Endothelial cell of umbilical vein (primary cell): Measurements from ENCODE around the gene RAD9A. TPM values are rescaled to one million over a fixed set of nuclear protein-coding genes. Genes with fewer than 3 reads are reported as not detected.

ENCODE experiments used
- BruUV-seq: library from RNA; stranded (reverse); fragments of 400-500 nt; replicated peaks from 2 replicates; lab custom pipeline; 2021; lab: Mats Ljungman, UMichigan
- CTCF ChIA-PET: fragments of 300-600, 350-600 bp; sonication (Branson Sonifier 250); formaldehyde crosslinking; loops from one replicate; lab custom pipeline; 2021; ENCODE audit warnings: antibody characterized with exemption, inconsistent platforms; lab: Charles Lee
- POLR2A ChIA-PET: fragments of 300-600, 350-600 bp; sonication (Branson Sonifier 250); formaldehyde crosslinking; loops from one replicate; lab custom pipeline; 2021; ENCODE audit warnings: antibody characterized with exemption, inconsistent platforms; lab: Charles Lee
- DNase-seq: peaks from one replicate; pipeline ENCODE4 v3.0.0-alpha.2; 2011; ENCODE audit warnings: low read depth, low spot score
- FAIRE-seq: peaks from 2 replicates; lab custom pipeline; 2011; peaks lifted over from hg19 to GRCh38; lab: Jason Lieb, UNC
- H2AFZ ChIP-seq: 2 replicates; pipeline ENCODE4 v1.6.0; 2012; ENCODE audit warnings: low read depth, low read length, control low read depth, inconsistent platforms
- H3K27ac ChIP-seq: 2 replicates; pipeline ENCODE4 v1.5.1; 2011; ENCODE audit warnings: low read depth, mild to moderate bottlenecking, control low read depth, low read length, moderate library complexity; ENCODE audit not compliant: insufficient read depth
- H3K27me3 ChIP-seq, 2 experiments: 2 replicates each; pipeline versions ENCODE4 v1.6.0 to v1.6.1; 2011; ENCODE audit warnings: low read length in 2 of 2, mixed read lengths in 1 of 2; ENCODE audit not compliant: control insufficient read depth in 2 of 2, insufficient read depth in 2 of 2
- H3K36me3 ChIP-seq, 2 experiments: 2 replicates in 1 of 2; 3 replicates in 1 of 2; pipeline ENCODE4 v1.5.1; 2011; ENCODE audit warnings: low read length in 2 of 2, mild to moderate bottlenecking in 1 of 2, moderate library complexity in 1 of 2; ENCODE audit not compliant: control insufficient read depth in 2 of 2, insufficient read depth in 2 of 2; ENCODE audit errors: extremely low read depth in 1 of 2
- H3K4me1 ChIP-seq: 3 replicates; pipeline ENCODE4 v1.5.1; 2011; ENCODE audit warnings: mild to moderate bottlenecking, low read length; ENCODE audit not compliant: control insufficient read depth, insufficient read depth; ENCODE audit errors: extremely low read depth
- H3K4me2 ChIP-seq: 2 replicates; pipeline ENCODE4 v1.6.1; 2011; ENCODE audit warnings: low read length, control low read depth, mixed read lengths; ENCODE audit not compliant: insufficient read depth
- H3K4me3 ChIP-seq, 3 experiments: fragments of 200-600 bp in 1 of 3; sonication (generic), shearing (Covaris generic) in 1 of 3; replicated peaks in 1 of 3; 2 replicates each; pipeline ENCODE4 v1.5.1; 2011 to 2016; ENCODE audit warnings: control low read depth in 3 of 3, low read length in 3 of 3, mild to moderate bottlenecking in 2 of 3, inconsistent platforms in 1 of 3, low read depth in 1 of 3, moderate library complexity in 1 of 3; ENCODE audit not compliant: insufficient read depth in 1 of 3
- H3K79me2 ChIP-seq: 2 replicates; pipeline ENCODE4 v1.6.0; 2012; ENCODE audit warnings: low read length, inconsistent platforms; ENCODE audit not compliant: control insufficient read depth, insufficient read depth
- H3K9ac ChIP-seq: replicated peaks from 2 replicates; pipeline ENCODE3; 2011; ENCODE audit warnings: low read length, control low read depth; ENCODE audit not compliant: insufficient read depth; ENCODE audit errors: extremely low read depth
- H3K9me1 ChIP-seq: replicated peaks from 3 replicates; pipeline ENCODE4 v1.6.0; 2011; ENCODE audit warnings: mild to moderate bottlenecking, low read length; ENCODE audit not compliant: control insufficient read depth, insufficient read depth; ENCODE audit errors: extremely low read depth
- H3K9me3 ChIP-seq: replicated peaks from 2 replicates; pipeline ENCODE4 v1.5.1; 2012; ENCODE audit warnings: low read length, inconsistent platforms; ENCODE audit not compliant: control insufficient read depth, insufficient read depth
- H4K20me1 ChIP-seq: replicated peaks from 2 replicates; pipeline ENCODE3; 2011; ENCODE audit warnings: mild to moderate bottlenecking, low read length; ENCODE audit not compliant: control insufficient read depth, insufficient read depth; ENCODE audit errors: extremely low read depth
- EZH2 ChIP-seq: IDR thresholded peaks from 2 replicates; pipeline ENCODE4 v1.6.1; 2012; ENCODE audit warnings: borderline replicate concordance, low read depth, mild to moderate bottlenecking, moderate library complexity, low read length, inconsistent platforms; ENCODE audit not compliant: severe bottlenecking
- FOS ChIP-seq: IDR thresholded peaks from 2 replicates; pipeline ENCODE4 v1.6.1; 2011; ENCODE audit warnings: mild to moderate bottlenecking, low read length, moderate library complexity, borderline replicate concordance; ENCODE audit not compliant: insufficient read depth
- GATA2 ChIP-seq: IDR thresholded peaks from 2 replicates; pipeline ENCODE4 v1.7.0; 2011; ENCODE audit warnings: low read depth, mild to moderate bottlenecking, moderate library complexity, mixed read lengths, low read length; ENCODE audit not compliant: insufficient read length, insufficient read depth
- JUN ChIP-seq: IDR thresholded peaks from 2 replicates; pipeline ENCODE4 v1.6.1; 2011; ENCODE audit warnings: borderline replicate concordance, low read depth; ENCODE audit not compliant: insufficient read length, insufficient read depth
- MAX ChIP-seq: IDR thresholded peaks from 2 replicates; pipeline ENCODE4 v1.6.1; 2011; ENCODE audit not compliant: insufficient read depth, insufficient read length
- MYC ChIP-seq: IDR thresholded peaks from one replicate; pipeline ENCODE4 v1.6.1; 2011; ENCODE audit warnings: mild to moderate bottlenecking, low read depth, low read length
- POLR2A ChIP-seq: IDR thresholded peaks from 2 replicates; pipeline ENCODE4 v1.6.1; 2012; ENCODE audit warnings: low read depth, mild to moderate bottlenecking, control low read depth, low read length
- POLR2AphosphoS5 ChIP-seq: IDR thresholded peaks from 2 replicates; pipeline ENCODE4 v1.6.1; 2012; ENCODE audit warnings: low read depth, mild to moderate bottlenecking, control low read depth, low read length, moderate library complexity; ENCODE audit not compliant: insufficient read depth
- dilution Hi-C: fragments of 300-500 bp; cut with MboI; formaldehyde crosslinking; loops from one replicate; pipeline ENCODE4 v1.15.0; 2019; ENCODE audit warnings: low sequenced_read_pairs; ENCODE audit not compliant: extremely low pct_ligation_motif_present
- intact Hi-C: fragments of 100-400 bp; cut with micrococcal nuclease; formaldehyde crosslinking; loops from one replicate; pipeline ENCODE4 v1.10.0; 2022
- polyA plus RNA-seq, 4 experiments: library from polyadenylated mRNA; depleted of rRNA in 3 of 4; stranded (reverse) in 3 of 4; unstranded in 1 of 4; fragments of >200 nt; gene quantifications; 2 replicates each; pipeline versions ENCODE4 v1.2.1 to v1.2.3, GENCODE V29; 2011 to 2012; ENCODE audit warnings: missing spikeins in 1 of 4
- total RNA-seq: library from RNA; stranded (reverse); gene quantifications from 2 replicates; pipeline ENCODE4 v1.2.3, GENCODE V29; 2021
- TF ChIP-seq, protein P1 (sequence below), 2 donors: IDR thresholded peaks; 1 replicate in 1 of 2; 2 replicates in 1 of 2; pipeline ENCODE4 v1.5.1; 2011; ENCODE audit warnings: low read length in 2 of 2, mild to moderate bottlenecking in 2 of 2, moderate library complexity in 2 of 2, control low read depth in 1 of 2, inconsistent platforms in 1 of 2, low read depth in 1 of 2; ENCODE audit not compliant: insufficient read depth in 1 of 2; ENCODE audit errors: extremely low read depth in 1 of 2

Gene RAD9A
- total and polyA plus RNA-seq, 2 donors (not counting 3 experiments of a cell fraction or from before 2014, with no cell fraction given), result 18.4 to 22.2 TPM

- peaks cover 0 to 10% of the 10 kb centered on the region in 2 experiments for H3K27me3 ChIP-seq
- FAIRE-seq (no peak), DNase-seq (peak; percentile 18)
- no peak for TF ChIP-seq EZH2
- TF ChIP-seq MAX, result no peak
- TF ChIP-seq GATA2, result no peak
- peaks cover 4% of the 10 kb centered on the region for H3K4me1 ChIP-seq
- ChIA-PET CTCF (no interaction called here), POLR2A (no interaction called here)
- dilution Hi-C loops (no loop called here), intact Hi-C loops (no loop called here)
- H3K4me3 ChIP-seq, result no peak overlapping the region
- no peaks in the 10 kb centered on the region for H3K36me3 ChIP-seq
- H3K27ac ChIP-seq, result no peak overlapping the region
- H3K9me1 ChIP-seq, result no peaks in the 10 kb centered on the region
- H3K9ac ChIP-seq, result no peak overlapping the region
- no peaks in the 10 kb centered on the region for H3K9me3 ChIP-seq
- H3K4me2 ChIP-seq, result no peak overlapping the region
- no TSS peak for BruUV-seq
- H3K79me2 ChIP-seq, result no peaks in the 10 kb centered on the region
- no peak overlapping the region for H2AFZ ChIP-seq
- H4K20me1 ChIP-seq, result no peaks in the 10 kb centered on the region
Observed at GRCh38 chr11:67416416-67417335, 24.9 kb downstream of the RAD9A start.

DNA sequence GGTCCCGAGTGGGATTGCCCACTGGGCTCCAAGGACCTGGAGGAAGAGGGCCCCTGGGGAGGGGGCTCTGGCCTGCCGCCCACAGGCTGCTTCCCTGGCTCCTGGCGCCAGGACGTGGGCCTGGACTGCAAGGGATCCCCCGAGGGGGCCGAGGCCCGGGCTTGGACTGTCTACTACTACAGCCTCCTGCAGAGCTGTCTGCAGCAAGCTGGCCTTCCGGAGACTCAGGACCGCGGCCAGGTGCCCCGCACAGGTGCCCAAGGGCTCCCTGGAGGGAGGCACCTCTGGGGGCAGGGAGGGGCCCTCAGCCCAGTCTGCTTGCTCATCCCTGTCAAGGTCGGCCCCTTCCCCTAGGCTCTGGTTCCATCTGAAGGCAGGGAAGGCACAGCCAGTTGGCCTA lies 25.6 kb downstream of the RAD9A start:
- Histone ChIP-seq H3K4me3 (no peak overlapping the region), H3K4me1 (peaks cover 4% of the 10 kb centered on the region), H3K9me3 (no peaks in the 10 kb centered on the region), H3K36me3 (no peaks in the 10 kb centered on the region), H3K4me2 (no peak overlapping the region), H3K27ac (no peak overlapping the region), H3K27me3 (peaks cover 0 to 10% of the 10 kb centered on the region in 2 experiments), H2AFZ (no peak overlapping the region), H3K9me1 (no peaks in the 10 kb centered on the region), H3K79me2 (no peaks in the 10 kb centered on the region), H3K9ac (no peak overlapping the region), H4K20me1 (no peaks in the 10 kb centered on the region)
- intact Hi-C loops, result no loop called here
- dilution Hi-C loops, result no loop called here
- BruUV-seq, result no TSS peak
- ChIA-PET CTCF (interaction anchor here (1.3 to 1.4 kb wide), 2 partner anchors 13 to 28 kb away, joined by 4 to 6 read pairs; partner anchors contain the start of gene TBC1D10C), POLR2A (no interaction called here)
- no peak for DNase-seq
- FAIRE-seq, result no peak
- TF ChIP-seq EZH2, result no peak
- no peak for TF ChIP-seq MYC
- TF ChIP-seq, protein P1, sequence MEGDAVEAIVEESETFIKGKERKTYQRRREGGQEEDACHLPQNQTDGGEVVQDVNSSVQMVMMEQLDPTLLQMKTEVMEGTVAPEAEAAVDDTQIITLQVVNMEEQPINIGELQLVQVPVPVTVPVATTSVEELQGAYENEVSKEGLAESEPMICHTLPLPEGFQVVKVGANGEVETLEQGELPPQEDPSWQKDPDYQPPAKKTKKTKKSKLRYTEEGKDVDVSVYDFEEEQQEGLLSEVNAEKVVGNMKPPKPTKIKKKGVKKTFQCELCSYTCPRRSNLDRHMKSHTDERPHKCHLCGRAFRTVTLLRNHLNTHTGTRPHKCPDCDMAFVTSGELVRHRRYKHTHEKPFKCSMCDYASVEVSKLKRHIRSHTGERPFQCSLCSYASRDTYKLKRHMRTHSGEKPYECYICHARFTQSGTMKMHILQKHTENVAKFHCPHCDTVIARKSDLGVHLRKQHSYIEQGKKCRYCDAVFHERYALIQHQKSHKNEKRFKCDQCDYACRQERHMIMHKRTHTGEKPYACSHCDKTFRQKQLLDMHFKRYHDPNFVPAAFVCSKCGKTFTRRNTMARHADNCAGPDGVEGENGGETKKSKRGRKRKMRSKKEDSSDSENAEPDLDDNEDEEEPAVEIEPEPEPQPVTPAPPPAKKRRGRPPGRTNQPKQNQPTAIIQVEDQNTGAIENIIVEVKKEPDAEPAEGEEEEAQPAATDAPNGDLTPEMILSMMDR (IDR thresholded peaks at IDR 0.05; ENCODE audit: extremely low read depth in 1 of 2, insufficient read depth in 1 of 2, low read depth in 1 of 2, low read length in 2 of 2), result no peak
- no peak for TF ChIP-seq MAX
- TF ChIP-seq POLR2A, result no peak
- TF ChIP-seq FOS, result no peak
- no peak for TF ChIP-seq POLR2AphosphoS5
- TF ChIP-seq JUN, result no peak
- no peak for TF ChIP-seq GATA2
